Breast epithelium (tissue), 4 donors: ENCODE data around the gene SAPCD2. TPM values are rescaled to one million over a fixed set of nuclear protein-coding genes. Genes with fewer than 3 reads are reported as not detected.

Source experiments
- DNase-seq, 2 donors: peaks; one replicate each; pipeline ENCODE4 v3.0.0-alpha.2; 2019; ENCODE audit warnings: low spot score in 2 of 2
- H3K27ac ChIP-seq, 2 donors: fragments of 200-600 bp; sonication (generic) in 1 of 2; one replicate each; pipeline ENCODE4 v1.5.1; 2016 to 2019; ENCODE audit warnings: mild to moderate bottlenecking in 1 of 2
- H3K27me3 ChIP-seq, 2 donors: fragments of 200-600 bp; sonication (generic) in 1 of 2; one replicate each; pipeline versions ENCODE4 v1.5.1 to v1.6.0; 2017 to 2019; ENCODE audit warnings: control low read depth in 1 of 2, mild to moderate bottlenecking in 1 of 2
- H3K36me3 ChIP-seq: fragments of 200-600 bp; one replicate; pipeline ENCODE4 v1.5.1; 2019
- H3K4me1 ChIP-seq, 2 donors: fragments of 200-600 bp; sonication (generic); one replicate each; pipeline ENCODE4 v1.5.1; 2016 to 2019; ENCODE audit warnings: control low read depth in 1 of 2
- H3K4me3 ChIP-seq, 3 donors: fragments of 200-600 bp; sonication (generic); 1 replicate in 2 of 3; 2 replicates in 1 of 3; pipeline ENCODE4 v1.5.1; 2016 to 2019; ENCODE audit warnings: mild to moderate bottlenecking in 3 of 3, moderate library complexity in 2 of 3
- H3K9me3 ChIP-seq, 2 donors: fragments of 200-600 bp; sonication (generic) in 1 of 2; one replicate each; pipeline ENCODE4 v1.5.1; 2016 to 2019; ENCODE audit warnings: control low read depth in 1 of 2
- POLR2A ChIP-seq: fragments of 450-650 bp; IDR thresholded peaks from one replicate; pipeline ENCODE4 v1.6.1; 2016; ENCODE audit warnings: antibody characterized with exemption, mild to moderate bottlenecking, moderate library complexity
- POLR2AphosphoS5 ChIP-seq, 3 donors: sonication (generic); formaldehyde crosslinking; IDR thresholded peaks; one replicate each; pipeline ENCODE4 v1.6.1; 2017; ENCODE audit warnings: antibody characterized with exemption in 3 of 3
- intact Hi-C: fragments of 100-400 bp; cut with DNase I; formaldehyde crosslinking; loops from one replicate; pipeline ENCODE4 v1.15.1; 2023; ENCODE audit warnings: low total_unique reads
- total RNA-seq, 3 donors: library from RNA; depleted of rRNA; stranded (reverse); fragments of >200 nt; gene quantifications; one replicate each; pipeline ENCODE4 v1.1.0, GENCODE V29; 2016
- TF ChIP-seq, protein P1 (sequence below), 3 donors: fragments of 450-650 bp; IDR thresholded peaks; one replicate each; pipeline ENCODE4 v1.5.1; 2016 to 2017; ENCODE audit warnings: antibody characterized with exemption in 3 of 3, mild to moderate bottlenecking in 3 of 3, moderate library complexity in 3 of 3

Gene SAPCD2
- total RNA-seq, 3 donors from 2014 or later = 0.96 to 2.9 (median 2.8) TPM

GRCh38 chr9:137052998-137053943, 17.1 kb downstream of the SAPCD2 start:
- no peaks in the 10 kb centered on the region for H3K9me3 ChIP-seq
- peak overlapping the region; percentile 78 to 84 for H3K27ac ChIP-seq
- DNase-seq = no peak
- TF ChIP-seq POLR2AphosphoS5 (IDR thresholded peaks at IDR 0.05) (no peak), POLR2A (no peak)
- TF ChIP-seq, protein P1, sequence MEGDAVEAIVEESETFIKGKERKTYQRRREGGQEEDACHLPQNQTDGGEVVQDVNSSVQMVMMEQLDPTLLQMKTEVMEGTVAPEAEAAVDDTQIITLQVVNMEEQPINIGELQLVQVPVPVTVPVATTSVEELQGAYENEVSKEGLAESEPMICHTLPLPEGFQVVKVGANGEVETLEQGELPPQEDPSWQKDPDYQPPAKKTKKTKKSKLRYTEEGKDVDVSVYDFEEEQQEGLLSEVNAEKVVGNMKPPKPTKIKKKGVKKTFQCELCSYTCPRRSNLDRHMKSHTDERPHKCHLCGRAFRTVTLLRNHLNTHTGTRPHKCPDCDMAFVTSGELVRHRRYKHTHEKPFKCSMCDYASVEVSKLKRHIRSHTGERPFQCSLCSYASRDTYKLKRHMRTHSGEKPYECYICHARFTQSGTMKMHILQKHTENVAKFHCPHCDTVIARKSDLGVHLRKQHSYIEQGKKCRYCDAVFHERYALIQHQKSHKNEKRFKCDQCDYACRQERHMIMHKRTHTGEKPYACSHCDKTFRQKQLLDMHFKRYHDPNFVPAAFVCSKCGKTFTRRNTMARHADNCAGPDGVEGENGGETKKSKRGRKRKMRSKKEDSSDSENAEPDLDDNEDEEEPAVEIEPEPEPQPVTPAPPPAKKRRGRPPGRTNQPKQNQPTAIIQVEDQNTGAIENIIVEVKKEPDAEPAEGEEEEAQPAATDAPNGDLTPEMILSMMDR (IDR thresholded peaks at IDR 0.05) = no peak
- intact Hi-C loops = no loop called here
- no peaks in the 10 kb centered on the region for H3K36me3 ChIP-seq
- peak overlapping the region; percentile 9 to 79 (median 63) for H3K4me3 ChIP-seq
- peaks cover 5 to 12% of the 10 kb centered on the region in 2 donors for H3K27me3 ChIP-seq
- H3K4me1 ChIP-seq = peaks cover 14 to 18% of the 10 kb centered on the region in 2 donors

DNA sequence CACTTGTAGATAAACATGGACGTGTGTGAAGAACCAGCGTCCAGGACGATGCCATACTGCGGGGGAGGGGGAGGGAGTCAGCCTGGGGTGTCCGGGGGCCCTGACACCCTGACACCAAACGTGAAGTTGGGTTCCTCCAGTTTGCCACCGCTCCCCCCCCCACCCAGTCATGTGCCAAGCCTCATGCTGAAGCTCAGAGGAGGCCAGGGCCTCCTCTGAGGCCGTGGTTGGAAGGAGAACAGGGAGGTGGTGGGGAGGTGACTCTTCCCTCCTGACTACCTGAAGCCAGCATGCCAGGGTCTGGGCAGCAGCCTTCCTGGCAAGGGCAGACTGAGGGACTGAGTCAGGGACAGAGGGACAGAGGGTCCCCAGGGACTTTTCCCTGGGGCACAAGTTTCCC, 18.1 kb downstream of the SAPCD2 start:
- Histone ChIP-seq H3K36me3 (no peaks in the 10 kb centered on the region), H3K4me3 (no peak overlapping the region), H3K27me3 (peaks cover 5 to 19% of the 10 kb centered on the region in 2 donors), H3K4me1 (peaks cover 14 to 18% of the 10 kb centered on the region in 2 donors), H3K9me3 (no peaks in the 10 kb centered on the region), H3K27ac (no peak overlapping the region)
- no peak for DNase-seq
- intact Hi-C loops = no loop called here
- TF ChIP-seq POLR2AphosphoS5 (IDR thresholded peaks at IDR 0.05) = no peak
- TF ChIP-seq POLR2A = no peak
- TF ChIP-seq, protein P1 (IDR thresholded peaks at IDR 0.05) = no peak

DNA sequence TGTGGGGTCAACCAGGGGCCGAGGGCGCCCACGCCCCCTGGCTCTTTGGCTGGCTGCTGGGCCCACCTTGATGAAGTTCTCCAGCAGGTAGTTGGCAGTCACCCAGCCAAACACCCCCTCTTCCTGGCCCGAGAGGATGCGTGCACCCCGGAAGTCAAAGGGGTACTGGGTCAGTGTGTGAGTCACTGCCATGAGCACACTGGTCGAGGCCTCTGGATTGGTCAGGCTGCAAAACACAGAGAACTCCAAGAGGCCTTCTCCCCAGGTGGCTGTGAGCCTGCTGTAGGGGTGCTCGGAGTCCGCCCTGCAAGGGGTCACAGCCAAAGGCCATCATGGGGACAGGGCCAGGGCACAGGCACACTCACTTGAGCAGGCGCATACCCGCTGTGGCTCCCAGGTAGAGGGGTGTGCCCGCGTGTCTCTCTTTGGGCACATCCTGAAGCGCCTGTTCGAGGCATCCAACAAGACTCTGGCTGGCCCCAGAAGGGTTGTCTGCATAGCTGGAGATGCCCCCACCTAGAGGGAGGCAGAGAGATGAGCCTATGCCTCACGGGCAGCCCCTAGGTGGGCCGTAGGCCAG, 19.1 kb downstream of the SAPCD2 start:
- DNase-seq = no peak
- peaks cover 5 to 24% of the 10 kb centered on the region in 2 donors for H3K27me3 ChIP-seq
- TF ChIP-seq POLR2A (no peak), POLR2AphosphoS5 (IDR thresholded peaks at IDR 0.05) (no peak)
- TF ChIP-seq, protein P1 (IDR thresholded peaks at IDR 0.05) = no peak
- peaks cover 14 to 18% of the 10 kb centered on the region in 2 donors for H3K4me1 ChIP-seq
- H3K36me3 ChIP-seq = no peaks in the 10 kb centered on the region
- H3K27ac ChIP-seq = no peak overlapping the region
- H3K4me3 ChIP-seq = no peak overlapping the region
- no peaks in the 10 kb centered on the region for H3K9me3 ChIP-seq
- intact Hi-C loops = no loop called here

GRCh38 chr9:137050570-137050969, 19.8 kb downstream of the SAPCD2 start:
- TF ChIP-seq POLR2A (no peak), POLR2AphosphoS5 (IDR thresholded peaks at IDR 0.05) (no peak)
- TF ChIP-seq, protein P1 (IDR thresholded peaks at IDR 0.05) = no peak
- no peaks in the 10 kb centered on the region for H3K36me3 ChIP-seq
- H3K27me3 ChIP-seq = peaks cover 5 to 24% of the 10 kb centered on the region in 2 donors
- peaks cover 13 to 19% of the 10 kb centered on the region in 2 donors for H3K4me1 ChIP-seq
- no peak overlapping the region for H3K27ac ChIP-seq
- H3K4me3 ChIP-seq = no peak overlapping the region
- intact Hi-C loops = no loop called here
- H3K9me3 ChIP-seq = no peaks in the 10 kb centered on the region
- no peak for DNase-seq
